Lung (tissue), 12 donors: ENCODE measurements around the gene ATP11A. TPM values are rescaled to one million over a fixed set of nuclear protein-coding genes. Genes with fewer than 3 reads are reported as not detected.

Experiments
- ATAC-seq: fragments of 200-7000 bp; cut with Tn5 transposase; one replicate; pipeline ENCODE4 v1.9.1; 2020; ENCODE audit warnings: moderate number of reproducible peaks; ENCODE audit not compliant: insufficient read depth, low FRiP score
- DNase-seq, 3 donors: peaks; one replicate each; pipeline ENCODE4 v3.0.0-alpha.2; 2013 to 2017
- H3K27ac ChIP-seq, 2 donors: one replicate each; pipeline ENCODE4 v1.5.1; 2013; ENCODE audit warnings: mild to moderate bottlenecking in 2 of 2, moderate library complexity in 2 of 2, control low read depth in 1 of 2, inconsistent platforms in 1 of 2, low read depth in 1 of 2, low read length in 1 of 2
- H3K27me3 ChIP-seq, 3 donors: one replicate each; pipeline ENCODE4 v1.5.1; 2013; ENCODE audit warnings: low read length in 2 of 3; ENCODE audit not compliant: control insufficient read depth in 3 of 3, insufficient read depth in 3 of 3
- H3K36me3 ChIP-seq, 4 donors: one replicate each; pipeline ENCODE4 v1.5.1; 2013; ENCODE audit warnings: low read length in 4 of 4, mild to moderate bottlenecking in 1 of 4, moderate library complexity in 1 of 4; ENCODE audit not compliant: control insufficient read depth in 4 of 4, insufficient read depth in 4 of 4
- H3K4me1 ChIP-seq, 5 donors: one replicate each; pipeline ENCODE4 v1.5.1; 2013; ENCODE audit warnings: low read length in 5 of 5, mild to moderate bottlenecking in 2 of 5, moderate library complexity in 1 of 5; ENCODE audit not compliant: control insufficient read depth in 5 of 5, insufficient read depth in 5 of 5
- H3K4me3 ChIP-seq: one replicate; pipeline ENCODE4 v1.5.1; 2013; ENCODE audit warnings: mild to moderate bottlenecking, control low read depth, moderate library complexity
- H3K9ac ChIP-seq, 2 donors: one replicate each; pipeline ENCODE4 v1.5.1; 2013; ENCODE audit warnings: low read length in 2 of 2, control low read depth in 1 of 2; ENCODE audit not compliant: insufficient read depth in 1 of 2
- H3K9me3 ChIP-seq, 4 donors: one replicate each; pipeline ENCODE4 v1.5.1; 2013; ENCODE audit warnings: low read length in 3 of 4, mild to moderate bottlenecking in 1 of 4, moderate library complexity in 1 of 4; ENCODE audit not compliant: control insufficient read depth in 4 of 4, insufficient read depth in 3 of 4
- WGBS, 2 donors: extraction: QIAGEN DNeasy Blood & Tissue Kit; methylation state at CpG; one replicate each; pipeline ENCODE4 v1.1.7; 2013; 5-methylcytosine and 5-hydroxymethylcytosine counted together
- polyA plus RNA-seq, 2 donors: library from polyadenylated mRNA; stranded (reverse); fragments of 200-250 nt; gene quantifications; one replicate each; pipeline ENCODE4 v1.2.1, GENCODE V29; 2013
- total RNA-seq, 2 donors: library from RNA; depleted of rRNA in 1 of 2; stranded (reverse); fragments of >200 nt in 1 of 2; gene quantifications; one replicate each; pipeline ENCODE4 v1.2.1, GENCODE V29; 2014 to 2021
- TF ChIP-seq, protein P1 (sequence below): IDR thresholded peaks from 2 replicates; pipeline ENCODE4 v1.5.1; 2012; ENCODE audit warnings: mild to moderate bottlenecking; ENCODE audit errors: control extremely low read depth, extremely low read depth
- donor health status: control.
- donor health status: control.
- donor health status: Bipolar disorder and iron deficiency.
- donor health status: healthy.
- donor health status: DM: yes; HTN: yes; CAD: no.

Gene ATP11A
- total and polyA plus RNA-seq, 4 donors = 46.3 to 317 (median 162) TPM

DNA sequence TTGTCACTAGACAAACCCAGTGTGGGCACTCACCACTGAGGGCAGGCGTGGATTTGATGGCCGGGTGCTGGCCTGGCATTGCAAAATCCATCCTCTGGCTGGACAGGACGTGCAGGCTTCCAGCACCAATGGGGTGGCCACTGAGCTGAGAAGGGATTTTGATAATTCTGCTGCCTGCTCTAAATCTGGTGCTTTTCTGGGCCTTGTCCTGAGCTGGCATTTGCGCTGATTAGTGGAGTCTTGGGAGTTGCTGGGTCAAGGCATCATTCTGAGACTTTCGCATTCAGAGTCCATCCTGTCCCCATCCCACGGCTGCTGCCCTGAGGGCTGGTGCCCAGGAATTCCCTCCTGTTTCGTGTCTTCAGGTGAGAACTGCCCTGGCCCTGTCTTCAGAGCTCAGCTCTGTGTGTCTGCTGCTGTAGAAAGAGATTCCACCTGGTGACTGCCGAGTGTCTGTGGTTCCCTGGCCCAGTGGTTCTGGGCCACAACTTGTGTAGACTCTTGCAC is 213.3 kb downstream of the ATP11A start:
- no peak for ATAC-seq
- 84 to 89% methylated on average over 8 of the region's 8 CpGs for WGBS, 2 donors

DNA sequence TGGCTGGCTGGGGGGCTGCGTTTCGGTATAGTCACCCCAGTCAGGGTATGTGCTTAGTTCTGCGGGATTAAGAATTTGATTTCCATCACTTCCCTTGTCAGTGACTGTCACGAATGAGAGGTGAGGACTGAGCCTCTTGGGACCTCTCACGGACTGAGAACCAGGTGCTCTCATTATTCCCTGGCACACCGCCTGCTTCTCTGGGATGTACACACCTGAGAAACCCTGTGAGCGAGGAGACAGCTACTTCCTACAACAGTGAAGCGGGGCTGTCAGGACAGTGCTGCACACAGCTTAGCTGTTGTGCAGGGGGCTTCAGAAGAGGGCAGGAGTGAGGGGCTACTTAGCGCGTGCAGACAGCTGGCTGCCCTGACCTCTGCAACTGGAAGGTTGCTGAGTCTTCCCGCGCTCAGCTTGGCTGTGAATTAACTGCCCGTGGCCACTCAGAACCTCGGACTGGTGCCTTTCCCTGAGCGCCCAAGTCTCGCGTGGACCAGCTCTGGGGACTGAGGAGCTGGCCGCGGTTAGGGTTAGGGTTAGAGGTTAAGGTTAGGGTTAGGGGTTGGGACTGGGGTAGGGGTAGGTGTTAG is 213.9 kb downstream of the ATP11A start:
- DNase-seq (no peak), ATAC-seq (no peak)
- no peak overlapping the region for H3K9ac ChIP-seq
- no peak overlapping the region for H3K27ac ChIP-seq
- H3K4me3 ChIP-seq = no peak overlapping the region
- no peaks in the 10 kb centered on the region for H3K36me3 ChIP-seq
- no peaks in the 10 kb centered on the region for H3K27me3 ChIP-seq
- WGBS, 2 donors = 92 to 95% methylated on average over 19 of the region's 19 CpGs
- peaks cover 0 to 11% (median 0%) of the 10 kb centered on the region in 4 donors for H3K9me3 ChIP-seq
- TF ChIP-seq, protein P1, sequence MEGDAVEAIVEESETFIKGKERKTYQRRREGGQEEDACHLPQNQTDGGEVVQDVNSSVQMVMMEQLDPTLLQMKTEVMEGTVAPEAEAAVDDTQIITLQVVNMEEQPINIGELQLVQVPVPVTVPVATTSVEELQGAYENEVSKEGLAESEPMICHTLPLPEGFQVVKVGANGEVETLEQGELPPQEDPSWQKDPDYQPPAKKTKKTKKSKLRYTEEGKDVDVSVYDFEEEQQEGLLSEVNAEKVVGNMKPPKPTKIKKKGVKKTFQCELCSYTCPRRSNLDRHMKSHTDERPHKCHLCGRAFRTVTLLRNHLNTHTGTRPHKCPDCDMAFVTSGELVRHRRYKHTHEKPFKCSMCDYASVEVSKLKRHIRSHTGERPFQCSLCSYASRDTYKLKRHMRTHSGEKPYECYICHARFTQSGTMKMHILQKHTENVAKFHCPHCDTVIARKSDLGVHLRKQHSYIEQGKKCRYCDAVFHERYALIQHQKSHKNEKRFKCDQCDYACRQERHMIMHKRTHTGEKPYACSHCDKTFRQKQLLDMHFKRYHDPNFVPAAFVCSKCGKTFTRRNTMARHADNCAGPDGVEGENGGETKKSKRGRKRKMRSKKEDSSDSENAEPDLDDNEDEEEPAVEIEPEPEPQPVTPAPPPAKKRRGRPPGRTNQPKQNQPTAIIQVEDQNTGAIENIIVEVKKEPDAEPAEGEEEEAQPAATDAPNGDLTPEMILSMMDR = no peak
- peaks cover 0 to 6% (median 2%) of the 10 kb centered on the region in 5 donors for H3K4me1 ChIP-seq

More for the DNA sequence above, 213.3 kb downstream of the ATP11A start:
- Histone ChIP-seq H3K27ac (no peak overlapping the region), H3K36me3 (no peaks in the 10 kb centered on the region), H3K4me3 (no peak overlapping the region), H3K27me3 (no peaks in the 10 kb centered on the region), H3K9ac (no peak overlapping the region), H3K9me3 (peaks cover 0 to 11% (median 0%) of the 10 kb centered on the region in 4 donors), H3K4me1 (peaks cover 0 to 6% (median 2%) of the 10 kb centered on the region in 5 donors)
- TF ChIP-seq, protein P1 = no peak
- DNase-seq = no peak

GRCh38 chr13:112904436-112904960 is 214.7 kb downstream of the ATP11A start:
- H3K9me3 ChIP-seq = peaks cover 0 to 11% (median 0%) of the 10 kb centered on the region in 4 donors
- TF ChIP-seq, protein P1 = no peak
- no peak overlapping the region for H3K4me3 ChIP-seq
- 96% methylated on average over 13 of the region's 13 CpGs for WGBS, 2 donors
- H3K9ac ChIP-seq = no peak overlapping the region
- peaks cover 0 to 6% (median 2%) of the 10 kb centered on the region in 5 donors for H3K4me1 ChIP-seq
- DNase-seq = no peak
- no peaks in the 10 kb centered on the region for H3K36me3 ChIP-seq
- ATAC-seq = no peak
- H3K27me3 ChIP-seq = no peaks in the 10 kb centered on the region
- no peak overlapping the region for H3K27ac ChIP-seq
